ENCODE data around the gene CDH18.

Gene CDH18

GRCh38 chr5:19987612-19988361 lies at the start of gene CDH18:
TSS of gene CDH18 (minus strand) at chr5:19988200. CDS start at chr5:19838986, 149,214 bp downstream.
- DNase-seq, result peak; percentile 61

GRCh38 chr5:20034717-20035116 lies 46.7 kb upstream of the CDH18 start:
- DNase-seq, result no peak

DNA sequence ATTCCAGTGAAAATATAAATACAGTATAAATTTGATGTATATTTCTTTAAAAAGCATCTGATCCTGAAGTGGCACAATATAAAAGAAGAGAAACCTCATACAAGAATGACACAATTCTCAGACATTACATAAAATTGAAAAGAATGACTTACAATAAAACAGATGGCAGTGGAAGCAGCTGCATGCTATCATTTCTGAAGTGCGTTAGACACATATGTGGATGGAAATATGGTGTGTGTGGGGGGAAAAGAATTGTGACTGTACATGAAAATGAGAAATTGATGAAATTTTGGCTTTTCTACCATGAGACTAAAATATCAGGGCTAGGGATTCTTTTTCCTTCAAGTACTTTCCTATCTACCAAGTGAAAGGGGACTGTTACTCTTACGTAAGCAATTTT lies 45.9 kb upstream of the CDH18 start:
- no peak for DNase-seq

DNA sequence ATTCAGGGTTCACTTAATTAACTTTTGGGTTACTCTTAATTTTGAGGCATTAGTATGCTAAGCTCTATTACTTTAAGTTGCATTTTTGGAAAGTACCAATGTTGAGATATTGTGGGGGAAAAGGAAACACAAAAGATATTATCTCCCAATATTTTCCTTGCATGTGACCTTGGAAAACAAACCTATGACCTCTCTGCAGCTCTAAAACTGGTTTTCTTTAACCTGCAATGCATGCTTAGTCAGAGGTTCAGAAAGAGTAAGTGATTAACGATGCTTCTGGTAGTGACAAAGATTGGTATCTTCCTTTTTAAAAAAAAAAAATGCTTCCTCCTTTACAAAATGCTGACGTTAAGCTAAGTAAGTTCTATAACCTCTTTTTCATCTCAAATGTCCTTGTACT lies 44.9 kb upstream of the CDH18 start:
- no peak for DNase-seq

DNA sequence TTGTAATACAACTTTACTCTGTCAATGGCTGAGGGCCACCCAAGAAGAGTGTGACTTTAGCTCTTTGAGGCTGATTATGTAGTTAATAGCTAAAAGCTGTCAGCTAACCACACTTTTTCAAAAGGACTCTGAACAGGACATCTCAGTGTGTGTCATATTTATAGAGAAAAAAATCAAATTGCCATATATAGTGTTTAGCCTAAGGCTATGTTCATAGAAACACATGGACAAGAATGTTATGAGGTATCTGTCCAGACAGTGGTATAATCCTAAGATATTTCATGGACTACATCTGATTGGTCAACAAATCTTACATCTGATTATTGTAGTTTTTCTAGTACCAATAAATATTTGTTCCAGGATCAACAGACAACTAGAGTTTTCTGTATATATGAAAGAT lies 42.1 kb upstream of the CDH18 start:
- no peak for DNase-seq

GRCh38 chr5:20029266-20029665 lies 41.3 kb upstream of the CDH18 start:
- no peak for DNase-seq

DNA sequence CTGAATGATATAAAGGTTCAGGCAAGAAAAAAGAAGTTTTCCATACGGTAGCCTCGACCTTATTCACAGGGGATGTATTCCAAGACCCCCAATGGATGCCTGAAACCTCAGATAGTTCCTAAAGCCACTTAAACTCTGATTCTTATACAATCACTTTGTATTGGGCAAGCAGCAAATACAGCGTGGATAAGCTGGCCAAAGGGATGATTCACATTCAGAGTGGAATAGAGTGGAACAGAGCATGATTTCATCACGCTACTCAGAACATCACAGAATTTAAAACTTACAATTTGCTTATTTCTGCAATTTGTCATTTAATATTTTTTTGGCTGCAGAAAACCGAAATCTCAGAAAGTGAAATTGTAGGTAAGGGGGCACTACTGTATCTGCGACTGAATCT lies 40.5 kb upstream of the CDH18 start:
- no peak for DNase-seq

DNA sequence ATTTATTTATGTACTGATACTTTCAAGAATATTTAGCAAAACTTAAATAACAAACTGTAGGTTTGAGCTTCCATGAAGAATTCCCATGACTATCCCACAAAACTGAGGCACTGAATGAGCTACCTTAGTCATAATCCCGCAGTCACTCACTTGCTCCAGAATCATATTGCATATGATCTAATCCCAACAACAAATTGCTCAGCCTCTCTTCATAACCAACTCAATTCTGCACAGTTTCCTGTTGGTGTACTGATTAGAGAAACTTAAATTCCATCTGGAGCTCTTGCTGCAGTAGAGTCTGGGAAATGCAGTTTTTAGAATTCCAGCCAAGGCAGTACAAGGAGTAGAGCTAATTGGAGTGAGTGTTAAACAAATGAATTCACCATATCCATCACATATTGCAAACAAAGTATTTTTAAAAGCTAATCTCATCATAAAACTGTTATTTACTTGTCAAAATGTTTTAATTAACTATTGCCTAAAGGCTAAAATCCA lies 35.7 kb upstream of the CDH18 start:
- DNase-seq, result no peak

- no peak for DNase-seq
These were observed 32.2 kb upstream of the CDH18 start for GRCh38 chr5:20020247-20020646.

DNA sequence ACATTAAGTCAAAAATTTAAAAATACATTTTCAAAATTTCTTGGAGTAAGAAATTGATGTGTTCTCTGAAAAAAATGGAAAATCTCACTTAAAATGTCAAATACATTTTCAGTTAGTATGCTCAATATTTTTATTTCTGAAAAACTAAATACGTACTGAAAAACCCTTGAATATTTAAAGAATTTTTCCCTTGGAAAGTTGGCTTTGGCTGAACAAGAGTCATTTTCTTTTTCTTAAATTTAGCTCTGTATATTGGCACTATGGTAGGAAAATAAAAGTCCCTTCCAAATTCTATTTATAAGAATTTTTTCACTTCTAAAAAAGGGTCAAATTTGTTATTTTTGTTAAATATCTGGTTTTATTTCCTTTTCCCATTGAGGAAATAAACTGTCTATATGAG lies 29.0 kb upstream of the CDH18 start:
- no peak for DNase-seq

GRCh38 chr5:20000416-20000815 lies 12.4 kb upstream of the CDH18 start:
- no peak for DNase-seq

DNA sequence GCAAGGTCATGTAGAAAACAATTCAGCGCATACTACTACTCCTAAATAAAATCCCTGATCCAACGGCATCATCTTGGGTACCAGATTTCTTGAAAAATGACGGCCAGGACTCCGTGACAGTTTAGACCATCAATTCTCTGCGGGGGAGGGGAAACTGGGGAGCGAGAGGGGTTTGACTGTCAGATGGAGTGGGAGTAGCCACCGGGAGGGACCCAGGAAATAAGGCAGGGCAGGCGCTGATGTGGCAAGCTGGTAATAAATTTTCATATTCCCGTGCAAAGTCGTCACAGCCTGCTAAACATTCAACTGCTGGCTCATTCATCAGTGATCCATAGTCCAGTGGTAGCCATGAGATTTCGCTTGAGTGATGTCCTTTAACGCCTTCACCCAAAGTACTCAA lies 457 bp upstream of the CDH18 start:
- DNase-seq, result no peak

DNA sequence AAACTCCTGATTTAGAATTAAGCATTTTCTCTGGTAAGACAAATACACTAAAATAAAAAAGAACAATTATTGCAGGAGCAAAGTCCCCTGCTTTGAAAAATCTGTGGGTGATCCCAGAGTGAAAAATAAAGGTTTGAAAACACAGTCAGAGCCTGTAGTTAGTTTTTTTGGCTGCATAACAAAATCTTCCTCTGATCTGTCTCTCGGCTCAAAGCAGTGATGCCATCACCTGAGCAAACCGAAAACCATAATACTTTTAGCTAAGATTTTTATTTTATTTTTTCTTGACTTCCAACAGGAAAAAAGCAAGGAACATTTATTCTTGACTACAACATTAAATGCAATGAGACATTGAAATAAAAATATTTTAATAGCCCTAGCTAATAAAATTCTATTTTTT lies 1.2 kb downstream of the CDH18 start:
- no peak for DNase-seq

DNA sequence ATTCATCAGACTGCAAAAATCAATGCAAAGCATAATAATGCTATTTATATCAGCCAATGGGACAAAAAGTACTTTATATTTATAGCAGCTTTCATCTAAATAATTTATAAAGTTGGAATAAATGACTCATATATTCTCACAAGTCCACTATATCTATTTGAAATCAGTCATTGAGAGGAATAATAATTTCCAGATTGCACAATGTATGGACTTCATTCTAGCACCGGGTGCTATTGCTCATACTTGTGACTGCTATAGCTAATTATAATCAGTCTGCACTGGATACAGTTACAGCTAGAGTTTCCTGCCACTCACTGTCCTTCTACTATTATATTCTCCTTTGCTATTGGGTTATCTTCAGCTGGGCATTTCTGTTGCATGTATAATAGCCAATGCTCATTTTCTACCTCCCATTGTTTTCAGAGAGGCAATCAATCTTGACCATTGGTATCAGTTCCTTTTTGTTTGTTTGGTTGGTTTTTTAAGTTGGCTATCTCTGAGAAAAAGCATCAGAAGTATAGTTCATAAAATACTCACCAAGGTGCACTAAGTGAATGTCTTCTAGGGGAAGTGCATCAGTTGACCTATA lies 1.9 kb downstream of the CDH18 start:
- no peak for DNase-seq

- no peak for DNase-seq
These were observed 9.5 kb downstream of the CDH18 start for GRCh38 chr5:19978476-19978875.

GRCh38 chr5:19977099-19977498 lies 10.9 kb downstream of the CDH18 start:
- DNase-seq, result no peak

DNA sequence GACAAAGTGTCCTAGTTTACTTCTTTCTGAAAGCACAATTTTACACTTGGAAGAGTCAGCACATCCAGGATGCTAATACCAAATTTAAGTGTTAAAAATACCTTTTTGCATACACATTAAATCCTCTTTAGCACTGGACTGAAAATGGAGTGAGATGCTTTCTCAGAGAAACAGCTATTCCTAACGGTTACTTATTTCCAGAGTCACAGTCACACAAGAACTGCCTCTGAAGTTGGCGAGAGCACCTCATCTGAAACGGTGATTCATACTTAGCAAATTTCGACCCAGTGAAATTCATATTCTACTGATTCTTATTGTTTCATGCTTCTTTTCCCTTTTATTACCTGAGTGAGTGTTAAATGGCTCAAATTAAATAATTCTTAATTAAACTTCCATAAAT lies 12.2 kb downstream of the CDH18 start:
- DNase-seq, result no peak

DNA sequence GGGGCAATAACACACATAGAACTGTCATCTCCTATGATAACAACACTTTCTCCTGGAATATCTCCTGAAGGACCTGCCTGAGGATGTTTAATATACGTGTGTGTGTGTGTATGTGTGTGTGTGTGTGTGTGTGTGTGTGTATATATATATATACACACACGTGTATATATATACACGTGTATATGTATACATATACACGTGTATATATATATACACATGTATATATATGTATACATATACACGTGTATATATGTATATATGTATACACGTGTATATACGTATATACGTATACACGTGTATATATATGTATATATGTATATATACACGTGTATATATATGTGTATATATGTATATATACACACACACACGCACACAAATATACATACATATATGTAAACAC lies 27.5 kb downstream of the CDH18 start:
- DNase-seq, result no peak

- no peak for DNase-seq
These were observed 28.1 kb downstream of the CDH18 start for GRCh38 chr5:19959830-19960384.

DNA sequence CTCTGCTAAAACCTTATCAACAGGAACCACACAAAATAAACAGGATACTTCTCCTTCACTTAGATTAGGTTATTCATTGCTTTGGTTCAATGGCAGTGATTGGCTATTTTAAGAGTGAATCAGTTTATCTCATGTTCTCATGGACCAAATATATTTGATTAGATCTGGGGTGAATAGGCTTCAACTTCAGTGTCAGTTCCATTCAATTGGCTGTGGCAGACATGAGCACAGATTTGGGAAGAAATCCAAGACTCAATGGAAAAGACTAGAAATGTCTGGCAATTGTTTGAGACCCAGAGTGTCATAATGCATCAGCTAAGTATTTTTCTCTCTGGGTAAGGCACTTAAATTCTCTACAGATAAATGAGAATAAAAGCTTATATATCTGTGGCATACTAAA lies 37.1 kb downstream of the CDH18 start:
- DNase-seq, result no peak

DNA sequence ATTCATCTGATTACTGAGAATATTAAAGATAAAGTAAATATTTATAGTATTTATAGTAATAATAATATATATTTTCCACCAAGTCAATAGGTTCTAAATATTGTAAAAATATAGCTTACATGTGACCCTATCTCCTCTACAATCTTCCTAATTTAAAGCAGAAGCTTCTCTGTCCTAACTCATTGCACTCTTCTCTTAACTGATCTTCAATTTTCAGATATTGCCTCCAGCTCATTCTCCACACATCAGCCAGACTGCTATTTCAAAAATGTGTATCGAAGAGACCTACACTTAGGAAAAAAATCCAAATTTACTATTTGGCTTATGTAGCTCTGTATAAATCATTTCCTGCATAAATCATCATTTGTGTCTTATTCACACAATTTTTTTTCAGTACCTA lies 47.8 kb downstream of the CDH18 start:
- DNase-seq, result no peak

- DNase-seq, result peak; percentile 22
These were observed 57.5 kb downstream of the CDH18 start for GRCh38 chr5:19930451-19930850.

GRCh38 chr5:19928562-19929421 lies 59.2 kb downstream of the CDH18 start:
- DNase-seq, result peak; percentile 70
